AG09309 (cell line): Measurements from ENCODE around the gene SND1.

Experiments used
- DNase-seq: peaks from one replicate; pipeline ENCODE4 v3.0.0-alpha.2; 2010; ENCODE audit warnings: low read depth
- H3K4me3 ChIP-seq: 2 replicates; pipeline ENCODE4 v1.5.1; 2011; ENCODE audit warnings: mild to moderate bottlenecking, low read depth, low read length, moderate library complexity; ENCODE audit not compliant: control insufficient read depth
- CTCF ChIP-seq: IDR thresholded peaks from 2 replicates; pipeline ENCODE4 v1.5.1; 2011; ENCODE audit warnings: mild to moderate bottlenecking, low read depth, low read length, inconsistent platforms; ENCODE audit not compliant: insufficient read depth, control insufficient read depth; ENCODE audit errors: missing control alignments

SND1 gene

GRCh38 chr7:127731431-127732080 is 79.6 kb downstream of the SND1 start:
- no peak for TF ChIP-seq CTCF
- no peak for DNase-seq
- no peak overlapping the region for H3K4me3 ChIP-seq

GRCh38 chr7:127732306-127732705 is 80.3 kb downstream of the SND1 start:
- DNase-seq = no peak
- no peak for TF ChIP-seq CTCF
- no peak overlapping the region for H3K4me3 ChIP-seq

- no peak for DNase-seq
- no peak overlapping the region for H3K4me3 ChIP-seq
- TF ChIP-seq CTCF = no peak
These were observed 82.0 kb downstream of the SND1 start for GRCh38 chr7:127733986-127734385.

- TF ChIP-seq CTCF = no peak
- DNase-seq = no peak
- H3K4me3 ChIP-seq = no peak overlapping the region
These were observed 84.5 kb downstream of the SND1 start for GRCh38 chr7:127736511-127736910.

- no peak for TF ChIP-seq CTCF
- DNase-seq = no peak
These were observed 86.9 kb downstream of the SND1 start for GRCh38 chr7:127738859-127739258.

GRCh38 chr7:127741764-127742375 is 89.9 kb downstream of the SND1 start:
- no peak for TF ChIP-seq CTCF
- H3K4me3 ChIP-seq = no peak overlapping the region
- no peak for DNase-seq

More at GRCh38 chr7:127738859-127739258, 86.9 kb downstream of the SND1 start:
- no peak overlapping the region for H3K4me3 ChIP-seq
